Thoracic aorta (tissue), 2 donors: ENCODE measurements around the gene RPA3. TPM values are rescaled to one million over a fixed set of nuclear protein-coding genes. Genes with fewer than 3 reads are reported as not detected.

ENCODE experiments used
- ATAC-seq: fragments of 150-250 bp; one replicate; pipeline ENCODE4 v1.8.0; 2017; ENCODE audit warnings: low read depth; ENCODE audit not compliant: insufficient number of reproducible peaks, low FRiP score
- DNase-seq: peaks from one replicate; pipeline ENCODE4 v3.0.0-alpha.2; 2020; ENCODE audit warnings: low spot score
- H3K27ac ChIP-seq, 2 donors: fragments of 200-600 bp; sonication (generic); 1 replicate in 1 of 2; 2 replicates in 1 of 2; pipeline ENCODE4 v1.5.1; 2016; ENCODE audit warnings: mild to moderate bottlenecking in 2 of 2, moderate library complexity in 2 of 2
- H3K27me3 ChIP-seq: fragments of 200-600 bp; sonication (generic); replicated peaks from 2 replicates; pipeline ENCODE4 v1.6.0; 2016; ENCODE audit warnings: mild to moderate bottlenecking; ENCODE audit not compliant: insufficient read depth
- H3K36me3 ChIP-seq: fragments of 200-600 bp; sonication (generic); one replicate; pipeline ENCODE4 v1.5.1; 2016
- H3K4me1 ChIP-seq, 2 donors: fragments of 200-600 bp; sonication (generic); 1 replicate in 1 of 2; 2 replicates in 1 of 2; pipeline versions ENCODE4 v1.5.1 to v1.6.0; 2016; ENCODE audit warnings: low read depth in 2 of 2, mild to moderate bottlenecking in 1 of 2; ENCODE audit not compliant: control insufficient read depth in 1 of 2
- H3K4me3 ChIP-seq: fragments of 200-600 bp; sonication (generic); 2 replicates; pipeline ENCODE4 v1.5.1; 2016; ENCODE audit warnings: mild to moderate bottlenecking
- H3K9me3 ChIP-seq: fragments of 200-600 bp; sonication (generic); 2 replicates; pipeline ENCODE4 v1.5.1; 2016
- total RNA-seq, 2 donors: library from RNA; depleted of rRNA; stranded (reverse); fragments of >200 nt; gene quantifications; one replicate each; pipeline versions ENCODE4 v1.1.0 to v1.2.3, GENCODE V29; 2016
- TF ChIP-seq, protein P1 (sequence below): fragments of 200-600 bp; sonication (generic); IDR thresholded peaks from one replicate; pipeline ENCODE4 v1.5.1; 2019; ENCODE audit warnings: antibody characterized with exemption

The RPA3 gene
- total RNA-seq: 10 to 100 TPM in 1 of 2 donors, 1 to 10 TPM in 1; 2.7 to 13.7 TPM

GRCh38 chr7:7718492-7718891 is at the start of gene RPA3:
RPA3 (minus strand) TSS chr7:7718607; CDS start chr7:7640418, 78,189 bp downstream.
- no peak within 1 kb of the TSS for H3K4me3 ChIP-seq
- no peaks in the 10 kb centered on the region for H3K27me3 ChIP-seq
- H3K9me3 ChIP-seq: no peaks in the 10 kb centered on the region
- no peaks in the 10 kb centered on the region for H3K36me3 ChIP-seq
- no peak within 1 kb of the TSS for H3K27ac ChIP-seq
- TF ChIP-seq, protein P1, sequence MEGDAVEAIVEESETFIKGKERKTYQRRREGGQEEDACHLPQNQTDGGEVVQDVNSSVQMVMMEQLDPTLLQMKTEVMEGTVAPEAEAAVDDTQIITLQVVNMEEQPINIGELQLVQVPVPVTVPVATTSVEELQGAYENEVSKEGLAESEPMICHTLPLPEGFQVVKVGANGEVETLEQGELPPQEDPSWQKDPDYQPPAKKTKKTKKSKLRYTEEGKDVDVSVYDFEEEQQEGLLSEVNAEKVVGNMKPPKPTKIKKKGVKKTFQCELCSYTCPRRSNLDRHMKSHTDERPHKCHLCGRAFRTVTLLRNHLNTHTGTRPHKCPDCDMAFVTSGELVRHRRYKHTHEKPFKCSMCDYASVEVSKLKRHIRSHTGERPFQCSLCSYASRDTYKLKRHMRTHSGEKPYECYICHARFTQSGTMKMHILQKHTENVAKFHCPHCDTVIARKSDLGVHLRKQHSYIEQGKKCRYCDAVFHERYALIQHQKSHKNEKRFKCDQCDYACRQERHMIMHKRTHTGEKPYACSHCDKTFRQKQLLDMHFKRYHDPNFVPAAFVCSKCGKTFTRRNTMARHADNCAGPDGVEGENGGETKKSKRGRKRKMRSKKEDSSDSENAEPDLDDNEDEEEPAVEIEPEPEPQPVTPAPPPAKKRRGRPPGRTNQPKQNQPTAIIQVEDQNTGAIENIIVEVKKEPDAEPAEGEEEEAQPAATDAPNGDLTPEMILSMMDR: no peak
- DNase-seq (no peak), ATAC-seq (no peak)
- H3K4me1 ChIP-seq: no peaks in the 10 kb centered on the region

- DNase-seq: no peak
- Histone ChIP-seq H3K36me3 (no peaks in the 10 kb centered on the region), H3K27ac (no peak overlapping the region), H3K9me3 (no peaks in the 10 kb centered on the region), H3K27me3 (no peaks in the 10 kb centered on the region), H3K4me3 (no peak overlapping the region), H3K4me1 (peaks cover 0 to 8% of the 10 kb centered on the region in 2 donors)
- no peak for ATAC-seq
- TF ChIP-seq, protein P1: no peak
Observed at GRCh38 chr7:7766671-7767070, 48.3 kb upstream of the RPA3 start.

DNA sequence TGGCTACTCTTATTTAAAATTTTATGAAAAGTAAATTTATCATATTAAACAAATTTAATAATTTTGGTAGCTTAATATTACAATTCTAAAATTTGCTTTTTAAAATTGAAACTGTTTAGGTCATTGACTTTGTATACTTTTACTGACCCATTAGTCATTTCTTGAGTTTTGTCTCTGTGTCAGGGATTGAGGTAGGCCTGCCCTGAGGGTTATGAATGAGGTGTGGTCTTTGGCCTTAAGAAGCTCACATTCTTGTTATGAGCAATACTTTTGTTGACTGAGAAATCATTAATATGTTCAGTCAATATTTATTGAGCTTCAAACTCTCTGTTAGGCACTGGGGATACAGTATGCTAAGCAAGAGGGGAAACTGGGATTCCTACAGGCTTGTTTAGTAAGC is 47.0 kb upstream of the RPA3 start:
- no peak overlapping the region for H3K4me3 ChIP-seq
- no peaks in the 10 kb centered on the region for H3K9me3 ChIP-seq
- DNase-seq: no peak
- ATAC-seq: no peak
- TF ChIP-seq, protein P1: no peak
- H3K27me3 ChIP-seq: no peaks in the 10 kb centered on the region
- no peaks in the 10 kb centered on the region for H3K36me3 ChIP-seq
- peaks cover 0 to 11% of the 10 kb centered on the region in 2 donors for H3K4me1 ChIP-seq
- H3K27ac ChIP-seq: no peak overlapping the region

- Histone ChIP-seq H3K4me3 (no peak overlapping the region), H3K9me3 (no peaks in the 10 kb centered on the region), H3K27ac (no peak overlapping the region), H3K4me1 (peaks cover 0 to 11% of the 10 kb centered on the region in 2 donors), H3K36me3 (no peaks in the 10 kb centered on the region), H3K27me3 (no peaks in the 10 kb centered on the region)
- no peak for ATAC-seq
- DNase-seq: no peak
- TF ChIP-seq, protein P1: no peak
Observed at GRCh38 chr7:7764520-7765396, 46.4 kb upstream of the RPA3 start.

DNA sequence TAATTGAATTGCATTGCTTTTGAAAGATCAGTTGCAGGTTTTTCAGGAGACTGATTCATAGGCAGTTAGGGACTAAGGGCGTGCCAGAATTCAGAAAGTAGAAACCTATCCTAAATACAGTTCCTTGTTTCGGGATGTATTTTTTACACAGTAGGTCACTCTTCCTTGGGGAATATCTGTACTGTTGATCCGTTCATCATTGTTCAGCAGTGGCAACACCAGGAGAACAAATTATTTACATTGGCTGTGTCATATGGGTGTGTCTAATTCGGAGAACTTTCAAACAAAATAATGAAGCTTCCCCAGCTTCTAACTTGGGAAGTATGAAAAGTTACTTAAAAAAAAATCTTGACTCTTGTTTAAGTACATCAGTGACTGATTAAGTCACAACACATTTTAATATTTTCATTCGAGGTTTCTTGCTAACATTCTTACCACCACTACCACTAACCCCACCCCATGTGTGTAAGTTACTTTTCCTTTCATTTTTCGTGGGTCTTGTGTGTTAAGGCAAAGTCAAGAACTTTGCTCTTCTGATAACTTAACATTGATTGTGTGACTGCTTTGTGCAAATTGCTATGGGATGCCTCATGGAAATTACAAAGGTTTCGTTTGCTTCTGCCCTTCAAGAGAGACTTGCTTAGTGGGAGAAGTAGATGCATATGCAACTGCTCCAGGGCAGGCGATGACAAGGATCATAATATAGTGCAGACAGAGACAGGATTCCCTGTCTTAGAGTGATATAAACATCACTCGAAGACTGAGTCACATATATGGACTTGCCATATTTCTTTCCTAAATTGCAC is 43.8 kb upstream of the RPA3 start:
- Histone ChIP-seq H3K9me3 (no peaks in the 10 kb centered on the region), H3K4me1 (peaks cover 0 to 11% of the 10 kb centered on the region in 2 donors), H3K4me3 (peak overlapping the region; percentile 73), H3K36me3 (no peaks in the 10 kb centered on the region), H3K27ac (peak overlapping the region; percentile 36 to 44), H3K27me3 (no peaks in the 10 kb centered on the region)
- TF ChIP-seq, protein P1: no peak
- DNase-seq (no peak), ATAC-seq (no peak)
